ENCODE measurements around the gene ATP6V1F.
"Not testable (repeated sequence)": the region's sequence is repeated elsewhere in the genome, so short reads cannot be mapped to it uniquely, and the experiment has no call there.

Gene ATP6V1F

DNA sequence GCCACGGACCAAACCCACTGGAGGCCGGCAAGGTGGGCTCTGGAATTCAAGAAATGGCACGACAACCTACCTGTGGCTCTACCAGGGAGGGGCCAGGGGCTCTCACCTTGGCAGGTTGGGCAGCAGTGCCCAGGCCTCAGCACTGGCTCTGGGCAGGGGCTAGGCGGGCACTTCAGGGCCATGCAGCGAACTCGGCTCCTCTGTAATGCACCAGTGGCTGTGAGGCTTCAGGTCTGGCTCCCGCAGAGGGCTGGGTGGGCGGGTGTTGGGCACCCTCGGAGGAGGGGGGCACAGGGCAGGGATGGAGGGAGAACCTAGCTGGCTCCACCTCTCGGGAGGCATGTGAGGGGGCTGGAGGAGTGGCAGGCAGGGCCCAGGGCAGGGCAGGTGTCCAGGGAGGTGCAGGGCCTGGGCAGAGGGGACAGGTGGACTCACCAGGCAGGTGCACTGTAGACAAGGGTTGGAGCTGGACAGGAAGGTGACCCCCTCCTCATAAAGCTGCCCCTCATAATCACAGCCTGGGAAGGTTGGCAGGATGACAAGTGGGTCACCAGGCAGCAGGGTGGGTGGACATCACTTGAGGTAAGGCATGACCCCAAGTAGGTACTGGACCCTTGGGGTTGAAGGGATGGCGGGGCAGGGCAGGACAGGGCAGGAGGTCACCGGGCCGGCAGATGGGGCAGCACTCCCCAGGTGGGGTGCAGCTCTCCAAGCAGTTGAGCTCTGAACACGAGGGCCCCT is 41.1 kb downstream of the ATP6V1F start:
- DNase-seq, result no peak

DNA sequence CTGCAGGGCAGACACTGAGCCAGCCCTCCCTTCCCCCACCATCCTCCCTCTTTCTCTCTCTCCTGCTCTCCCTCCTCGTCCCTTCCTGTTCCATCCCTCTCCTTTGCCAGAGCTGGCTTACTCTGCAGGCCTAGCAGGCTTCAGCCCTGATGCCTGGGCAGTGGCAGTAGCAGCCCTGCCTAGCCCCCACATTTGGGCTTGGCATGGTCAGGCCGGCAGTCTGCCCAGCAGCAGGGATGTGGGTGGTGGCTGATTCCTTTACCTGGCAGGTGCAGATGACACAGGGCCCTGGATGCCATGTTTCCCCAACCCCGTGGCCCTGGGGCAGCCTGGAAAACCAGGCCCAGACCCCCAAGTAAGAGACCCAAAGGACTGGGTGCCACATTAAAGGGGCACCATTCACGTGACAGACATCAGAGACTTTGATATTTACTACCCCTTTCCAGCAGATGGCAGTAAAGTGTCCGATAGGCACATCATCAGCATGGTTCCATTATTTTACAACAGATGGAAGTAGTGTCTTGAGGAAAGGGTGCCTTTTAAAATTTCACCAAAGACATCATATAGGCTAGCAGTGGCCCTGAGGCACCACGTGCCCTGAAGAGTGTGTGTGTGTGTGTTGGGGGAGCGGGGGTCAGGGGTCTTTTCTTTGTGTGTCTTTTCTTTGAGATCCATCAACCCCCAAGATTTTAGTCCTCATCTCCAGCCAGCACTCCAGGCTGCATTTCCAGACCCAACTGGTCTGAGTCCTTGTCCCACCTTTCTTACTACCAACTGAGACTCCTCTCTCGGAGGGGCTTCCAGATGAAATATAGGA is 41.9 kb downstream of the ATP6V1F start:
- DNase-seq, result no peak

GRCh38 chr7:128906001-128906765 is 43.5 kb downstream of the ATP6V1F start:
- DNase-seq, result no peak

- DNase-seq, result no peak
Observed at GRCh38 chr7:128906766-128907559, 44.3 kb downstream of the ATP6V1F start.

- no peak for DNase-seq
Observed at GRCh38 chr7:128908750-128909624, 46.3 kb downstream of the ATP6V1F start.

GRCh38 chr7:128909625-128910568 is 47.2 kb downstream of the ATP6V1F start:
- DNase-seq, result no peak

DNA sequence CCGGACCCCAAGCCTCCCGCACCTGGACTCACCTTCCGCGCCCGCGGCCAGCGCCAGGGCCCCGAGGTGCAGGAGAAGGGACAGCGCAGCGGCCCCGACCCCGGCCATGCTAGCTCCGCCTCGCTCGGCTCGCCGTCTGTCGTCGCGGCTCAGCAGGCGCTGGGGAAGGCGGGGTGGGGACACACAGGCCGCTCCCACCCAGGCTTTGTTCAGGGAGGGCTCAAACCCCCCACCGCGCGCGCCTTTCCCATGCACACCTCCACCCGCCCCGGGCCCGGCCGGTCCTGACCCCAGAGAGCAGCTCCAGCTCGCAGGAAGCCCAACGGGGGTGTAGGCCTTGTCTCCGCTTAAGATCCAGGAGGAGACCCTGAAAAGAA is 47.9 kb downstream of the ATP6V1F start, which contains the start of gene KCP:
KCP (minus strand) TSS at position 141 of the 377 bp plus-strand sequence; CDS start at position 108, 33 bp downstream.
- no peak for DNase-seq

DNA sequence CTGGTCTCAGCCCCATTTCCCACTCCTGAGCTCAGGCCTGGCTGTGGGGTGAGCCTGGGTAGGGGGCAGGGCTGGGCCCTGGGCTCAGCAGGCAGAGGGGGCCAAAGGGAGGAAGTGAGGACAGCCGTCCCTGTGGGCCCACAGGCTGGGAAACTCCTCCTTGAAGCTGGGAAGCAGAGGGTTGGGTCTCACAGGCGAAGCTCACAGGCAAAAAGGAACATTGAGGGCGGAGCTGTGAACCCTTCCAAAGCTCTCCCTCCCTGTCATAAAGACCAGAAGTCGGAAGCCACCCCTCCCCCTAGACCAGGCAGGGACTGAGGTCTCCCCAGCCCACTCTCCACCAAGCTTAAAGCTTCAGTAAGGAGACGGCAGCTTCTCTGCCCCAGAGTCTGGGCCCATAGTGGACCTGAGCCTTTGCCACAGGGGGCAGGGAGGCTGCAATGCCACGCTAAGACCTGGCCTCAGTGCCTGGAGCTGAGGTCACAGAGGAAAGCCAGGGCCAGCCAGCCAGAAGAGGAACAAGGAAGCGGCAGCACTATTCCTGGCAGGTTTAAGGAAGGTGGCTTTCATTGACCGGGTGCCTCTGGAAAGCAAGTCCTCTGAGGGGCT is 48.9 kb downstream of the ATP6V1F start:
- no peak for DNase-seq

DNA sequence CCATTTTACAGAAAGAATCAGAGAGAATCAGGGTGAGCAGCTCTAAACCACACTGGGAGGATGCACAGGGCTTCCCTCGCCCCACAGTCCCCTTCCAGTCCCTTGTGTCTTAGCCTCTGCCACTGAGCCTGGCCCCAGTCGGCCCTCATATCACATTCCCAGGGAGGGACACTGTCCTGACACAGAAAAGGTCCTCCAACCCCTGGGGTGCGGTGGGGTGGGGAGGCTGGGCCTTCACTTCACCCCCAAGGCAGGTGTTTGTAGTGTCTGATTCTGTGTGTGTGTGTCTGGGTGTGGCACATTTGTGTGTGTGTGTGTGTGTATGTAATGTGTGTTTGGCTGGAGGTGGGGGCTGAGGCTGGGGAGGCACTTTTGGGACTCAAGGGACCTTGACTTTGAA is 49.6 kb downstream of the ATP6V1F start:
- DNase-seq, result no peak

DNA sequence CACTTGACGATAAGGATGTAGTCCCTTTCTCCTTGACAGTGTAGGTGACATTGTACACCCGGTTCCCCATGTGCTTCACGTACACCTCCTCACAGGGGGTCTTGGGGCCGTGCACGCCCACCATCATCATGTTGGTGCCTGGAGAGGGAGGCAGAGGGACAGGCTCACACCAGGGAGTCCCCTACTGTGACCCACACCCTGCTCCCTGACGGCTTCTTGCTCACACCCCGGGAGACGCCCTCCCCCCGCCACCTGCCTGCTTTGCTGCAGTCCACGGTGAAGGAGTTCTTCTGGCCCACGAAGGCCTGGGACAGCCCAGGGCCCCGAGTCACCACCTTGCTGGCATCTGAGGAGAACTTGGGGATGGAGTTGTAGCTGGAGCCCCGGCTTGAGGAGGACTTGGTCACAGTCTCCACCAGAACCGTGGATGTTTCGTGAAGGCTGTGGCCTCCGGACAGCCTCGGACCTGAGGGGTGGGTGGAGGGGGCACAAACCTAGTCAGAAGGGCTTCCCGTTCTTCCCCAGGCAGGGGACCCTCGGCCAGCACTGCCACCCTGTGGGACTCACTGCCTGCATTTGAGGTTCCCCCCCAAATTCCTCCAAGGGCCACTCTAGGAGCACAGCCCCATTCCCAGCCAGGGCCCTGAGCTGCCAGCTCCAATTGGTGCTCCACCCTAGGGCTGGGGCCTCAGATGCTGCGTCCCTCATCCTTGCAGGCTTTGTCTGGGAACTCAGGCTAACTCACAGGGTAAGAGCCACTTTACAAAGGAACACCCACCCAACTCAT is 50.2 kb downstream of the ATP6V1F start:
- not testable (repeated sequence) for DNase-seq

DNA sequence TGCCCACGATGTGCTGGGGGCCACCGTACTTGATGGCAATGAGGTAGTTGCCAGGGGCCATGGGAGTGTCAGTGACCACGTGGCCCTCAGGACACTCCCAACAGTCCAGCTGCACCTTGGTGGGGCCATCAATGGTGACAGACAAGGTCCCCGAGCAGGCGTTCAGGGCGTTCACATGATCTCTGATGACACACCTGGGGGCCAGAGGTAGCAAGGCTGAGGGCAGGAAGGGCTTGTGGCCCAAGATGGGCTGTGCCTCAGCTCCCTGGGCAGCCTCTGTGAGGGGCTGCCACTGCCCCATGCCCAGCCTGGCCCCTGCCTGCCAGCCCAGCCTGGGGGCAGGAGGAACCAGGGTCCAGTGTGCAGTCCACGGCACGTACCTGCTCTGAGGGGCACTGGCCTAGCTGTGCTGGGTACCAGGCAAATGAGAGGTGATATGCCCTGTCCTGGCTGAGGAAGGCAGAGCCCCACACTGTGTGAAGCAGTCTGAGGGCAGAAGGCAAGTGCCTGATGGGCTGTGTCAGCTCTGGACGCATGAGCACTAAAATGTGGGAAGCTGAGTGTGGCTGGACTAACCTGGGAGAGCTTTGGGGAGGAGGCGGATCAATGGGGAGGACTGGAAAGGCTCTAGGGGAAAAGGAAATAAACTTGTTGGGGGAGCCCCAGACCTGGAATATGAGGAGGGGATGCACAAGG is 51.4 kb downstream of the ATP6V1F start:
- no peak for DNase-seq

DNA sequence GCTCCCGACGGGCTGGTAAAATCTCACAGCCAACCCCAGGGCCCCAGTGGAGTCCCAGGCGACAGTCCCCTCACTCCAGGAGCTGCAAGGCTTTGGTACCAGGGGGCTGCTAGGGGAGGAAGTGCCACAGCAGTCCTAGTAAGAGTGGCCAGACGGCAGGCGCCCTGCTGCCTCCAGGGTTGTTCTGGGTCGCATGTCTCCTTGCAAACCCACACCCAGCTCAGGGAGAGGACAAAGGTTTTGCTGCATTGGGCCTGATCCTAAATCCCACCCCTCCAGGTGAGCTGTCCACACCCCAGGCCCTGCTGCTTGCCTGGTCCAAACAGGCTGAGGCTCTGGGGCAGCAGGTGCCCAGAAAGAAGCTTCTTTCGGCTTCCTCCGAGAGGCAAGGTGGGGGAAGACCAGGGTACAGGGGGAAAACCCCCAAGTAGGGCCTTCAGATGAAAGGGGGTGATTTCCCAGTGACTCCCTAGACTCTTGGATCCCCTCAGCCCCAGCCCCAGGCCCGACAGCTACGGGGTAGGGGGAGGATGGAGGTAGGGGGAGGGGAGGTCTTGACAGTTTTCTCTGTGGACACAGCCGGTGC is 52.0 kb downstream of the ATP6V1F start:
- DNase-seq, result no peak

DNA sequence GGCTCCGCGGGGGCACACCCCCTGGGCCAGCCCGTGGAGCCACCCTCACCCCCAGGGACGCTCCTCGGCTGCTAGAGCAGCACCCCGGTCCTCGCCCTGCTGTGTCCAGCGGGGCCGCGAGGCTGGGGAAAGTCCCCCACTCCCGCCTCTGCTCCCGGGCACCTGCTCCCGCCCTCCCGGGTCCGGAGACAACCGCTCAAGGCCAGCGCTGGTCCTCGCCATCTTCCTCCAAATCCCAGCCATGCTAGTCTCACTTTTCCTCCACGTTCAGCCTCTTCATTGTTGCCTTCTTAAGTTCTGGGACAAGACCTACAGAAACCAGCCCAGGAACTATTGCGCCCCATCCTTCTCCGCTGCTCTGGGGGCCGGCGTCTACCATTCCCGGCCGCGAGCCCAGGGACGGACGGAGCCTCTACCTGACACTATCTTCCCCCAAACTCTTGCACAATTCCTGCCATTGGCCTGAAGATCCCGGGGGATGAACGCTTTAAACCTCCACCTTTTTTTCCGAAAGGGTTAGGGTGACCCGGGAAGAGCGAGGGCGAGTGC is 52.7 kb downstream of the ATP6V1F start:
- no peak for DNase-seq

Measured in activated CD4-positive, alpha-beta T cell treated with anti-CD3 and anti-CD28 coated beads, Interleukin-2, amount 50 U/mL, for 1 hour (primary cell).